ENCODE results near the gene ACOXL.

- TF ChIP-seq POLR2A (IDR thresholded peaks at IDR 0.05; ENCODE audit: low read length): no peak
- no peak for TF ChIP-seq GATA1 (IDR thresholded peaks at IDR 0.05; ENCODE audit: low read depth, low read length)
These were observed 252.5 kb downstream of the ACOXL start for GRCh38 chr2:110984694-110985490.

All from erythroblast (primary cell).